BLaER1 (cell line): ENCODE data around the gene DNM1.

Source experiments
- H3K27ac ChIP-seq: shearing (Covaris generic); formaldehyde crosslinking; 2 replicates; pipeline ENCODE4 v1.8.1; 2022
- H3K27me3 ChIP-seq: shearing (Covaris generic); formaldehyde crosslinking; 2 replicates; pipeline ENCODE4 v1.8.1; 2022
- H3K36me3 ChIP-seq: shearing (Covaris generic); formaldehyde crosslinking; 2 replicates; pipeline ENCODE4 v1.8.1; 2022
- H3K4me1 ChIP-seq: shearing (Covaris generic); formaldehyde crosslinking; 2 replicates; pipeline ENCODE4 v1.8.1; 2022
- H3K4me2 ChIP-seq: shearing (Covaris generic); formaldehyde crosslinking; 2 replicates; pipeline ENCODE4 v1.8.1; 2022
- H3K4me3 ChIP-seq: shearing (Covaris generic); formaldehyde crosslinking; 2 replicates; pipeline ENCODE4 v1.8.1; 2022
- H3K9ac ChIP-seq: shearing (Covaris generic); formaldehyde crosslinking; 2 replicates; pipeline ENCODE4 v1.8.1; 2022
- H3K9me3 ChIP-seq: shearing (Covaris generic); formaldehyde crosslinking; 2 replicates; pipeline ENCODE4 v1.8.1; 2022
- H4K20me1 ChIP-seq: shearing (Covaris generic); formaldehyde crosslinking; 2 replicates; pipeline ENCODE4 v1.8.1; 2022
- Cebpa-rat ChIP-seq: shearing (Covaris generic); IDR thresholded peaks from 2 replicates; pipeline ENCODE4 v1.8.1; 2022

Gene DNM1

GRCh38 chr9:128288273-128289004 lies 85.3 kb downstream of the DNM1 start:
- H4K20me1 ChIP-seq: no peaks in the 10 kb centered on the region
- H3K27me3 ChIP-seq: no peaks in the 10 kb centered on the region
- H3K4me1 ChIP-seq: peaks cover 32% of the 10 kb centered on the region
- no peak overlapping the region; the same call in 1 of the 2 replicates for H3K9ac ChIP-seq
- TF ChIP-seq Cebpa-rat: no peak
- no peaks in the 10 kb centered on the region for H3K9me3 ChIP-seq
- no peak overlapping the region for H3K4me2 ChIP-seq
- peaks cover 33% of the 10 kb centered on the region for H3K36me3 ChIP-seq
- no peak overlapping the region for H3K4me3 ChIP-seq
- no peak overlapping the region for H3K27ac ChIP-seq

GRCh38 chr9:128292009-128292408 lies 88.8 kb downstream of the DNM1 start:
- no peak for TF ChIP-seq Cebpa-rat
- Histone ChIP-seq H3K4me2 (peak overlapping the region; percentile 51), H4K20me1 (no peaks in the 10 kb centered on the region), H3K9ac (no peak overlapping the region), H3K9me3 (no peaks in the 10 kb centered on the region), H3K4me1 (peaks cover 33% of the 10 kb centered on the region), H3K36me3 (peaks cover 17% of the 10 kb centered on the region), H3K27me3 (no peaks in the 10 kb centered on the region), H3K4me3 (no peak overlapping the region), H3K27ac (no peak overlapping the region)

GRCh38 chr9:128293091-128293490 lies 89.9 kb downstream of the DNM1 start:
- peaks cover 33% of the 10 kb centered on the region for H3K4me1 ChIP-seq
- H3K9me3 ChIP-seq: no peaks in the 10 kb centered on the region
- no peak overlapping the region for H3K27ac ChIP-seq
- H3K4me2 ChIP-seq: peak overlapping the region; percentile 51
- H3K36me3 ChIP-seq: peaks cover 10% of the 10 kb centered on the region
- H3K9ac ChIP-seq: peak overlapping the region; percentile 26; the same call in 1 of the 2 replicates
- H4K20me1 ChIP-seq: no peaks in the 10 kb centered on the region
- TF ChIP-seq Cebpa-rat: no peak
- no peaks in the 10 kb centered on the region for H3K27me3 ChIP-seq
- no peak overlapping the region for H3K4me3 ChIP-seq

GRCh38 chr9:128294142-128294541 lies 91.0 kb downstream of the DNM1 start:
- no peaks in the 10 kb centered on the region for H3K9me3 ChIP-seq
- no peak overlapping the region for H3K4me2 ChIP-seq
- no peaks in the 10 kb centered on the region for H4K20me1 ChIP-seq
- no peak overlapping the region for H3K9ac ChIP-seq
- no peaks in the 10 kb centered on the region for H3K36me3 ChIP-seq
- TF ChIP-seq Cebpa-rat: no peak
- H3K4me1 ChIP-seq: peaks cover 33% of the 10 kb centered on the region
- H3K27me3 ChIP-seq: no peaks in the 10 kb centered on the region
- H3K4me3 ChIP-seq: no peak overlapping the region
- H3K27ac ChIP-seq: no peak overlapping the region

GRCh38 chr9:128296340-128297220 lies 93.4 kb downstream of the DNM1 start:
- Histone ChIP-seq H3K36me3 (no peaks in the 10 kb centered on the region), H3K9ac (no peak overlapping the region), H3K4me2 (no peak overlapping the region), H3K9me3 (no peaks in the 10 kb centered on the region), H3K27me3 (no peaks in the 10 kb centered on the region), H3K4me3 (no peak overlapping the region), H3K4me1 (peaks cover 33% of the 10 kb centered on the region), H4K20me1 (no peaks in the 10 kb centered on the region), H3K27ac (no peak overlapping the region)
- TF ChIP-seq Cebpa-rat: no peak

- H3K4me1 ChIP-seq: peaks cover 28% of the 10 kb centered on the region
- H3K27me3 ChIP-seq: no peaks in the 10 kb centered on the region
- H3K36me3 ChIP-seq: no peaks in the 10 kb centered on the region
- TF ChIP-seq Cebpa-rat: no peak
- H3K27ac ChIP-seq: no peak overlapping the region
- H3K4me2 ChIP-seq: no peak overlapping the region
- 0 out of 2 replicates have a peak overlapping the region, but pooled peaks have one; percentile 15 for H3K9ac ChIP-seq
- no peaks in the 10 kb centered on the region for H4K20me1 ChIP-seq
- H3K4me3 ChIP-seq: no peak overlapping the region
- no peaks in the 10 kb centered on the region for H3K9me3 ChIP-seq
Measured at GRCh38 chr9:128297221-128297773, 94.1 kb downstream of the DNM1 start.

- Histone ChIP-seq H3K27ac (no peak overlapping the region), H3K4me1 (peaks cover 13% of the 10 kb centered on the region), H3K9me3 (no peaks in the 10 kb centered on the region), H4K20me1 (no peaks in the 10 kb centered on the region), H3K9ac (no peak overlapping the region), H3K36me3 (no peaks in the 10 kb centered on the region), H3K27me3 (no peaks in the 10 kb centered on the region), H3K4me2 (no peak overlapping the region), H3K4me3 (no peak overlapping the region)
- TF ChIP-seq Cebpa-rat: no peak
Measured at GRCh38 chr9:128298535-128299482, 95.6 kb downstream of the DNM1 start.

GRCh38 chr9:128304136-128304970 lies 101.2 kb downstream of the DNM1 start:
- H3K4me3 ChIP-seq: no peak overlapping the region
- no peaks in the 10 kb centered on the region for H4K20me1 ChIP-seq
- no peak for TF ChIP-seq Cebpa-rat
- H3K9ac ChIP-seq: no peak overlapping the region
- no peaks in the 10 kb centered on the region for H3K9me3 ChIP-seq
- no peak overlapping the region for H3K27ac ChIP-seq
- H3K4me1 ChIP-seq: no peaks in the 10 kb centered on the region
- H3K27me3 ChIP-seq: no peaks in the 10 kb centered on the region
- no peak overlapping the region for H3K4me2 ChIP-seq
- H3K36me3 ChIP-seq: peaks cover 45% of the 10 kb centered on the region
